GM21529 (cell line): ENCODE measurements around the gene MMP28.

ENCODE experiments used
- ATAC-seq: cut with Tn5 transposase; IDR thresholded peaks from one replicate; pipeline ENCODE4 v1.9.1; 2021; ENCODE audit not compliant: unreplicated experiment

The MMP28 gene

GRCh38 chr17:35744830-35745229, 50.6 kb downstream of the MMP28 start:
- no peak for ATAC-seq

GRCh38 chr17:35743626-35744328, 51.7 kb downstream of the MMP28 start:
- ATAC-seq: no peak

DNA sequence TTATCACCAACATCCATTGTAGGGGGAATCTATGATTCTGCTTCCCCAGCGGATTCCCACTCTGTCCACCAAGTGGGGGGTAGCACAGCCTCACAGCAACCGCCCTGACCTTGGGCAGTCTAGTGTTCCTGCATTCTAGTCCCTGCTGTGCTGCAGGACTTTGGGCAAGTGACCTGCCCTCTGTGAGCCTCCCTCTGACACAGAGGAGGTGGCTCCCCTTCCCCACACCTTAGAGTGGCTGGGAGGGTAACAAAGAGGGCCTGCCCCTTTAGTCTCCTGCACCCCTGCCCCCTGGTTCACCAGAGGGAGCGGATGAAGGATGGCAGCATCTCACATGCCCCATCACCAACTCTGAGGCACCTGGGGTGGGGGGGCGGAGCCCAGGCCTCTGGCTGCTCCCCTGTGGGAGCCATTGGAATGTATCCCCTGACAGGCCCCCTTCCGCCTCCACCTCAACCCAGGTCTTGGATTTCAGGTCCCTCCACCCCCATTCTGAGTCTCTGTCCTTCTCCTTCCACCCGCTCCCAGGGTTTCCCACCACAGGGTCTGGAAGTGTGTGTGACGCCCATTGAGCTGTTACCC, 52.5 kb downstream of the MMP28 start:
- ATAC-seq: no peak

DNA sequence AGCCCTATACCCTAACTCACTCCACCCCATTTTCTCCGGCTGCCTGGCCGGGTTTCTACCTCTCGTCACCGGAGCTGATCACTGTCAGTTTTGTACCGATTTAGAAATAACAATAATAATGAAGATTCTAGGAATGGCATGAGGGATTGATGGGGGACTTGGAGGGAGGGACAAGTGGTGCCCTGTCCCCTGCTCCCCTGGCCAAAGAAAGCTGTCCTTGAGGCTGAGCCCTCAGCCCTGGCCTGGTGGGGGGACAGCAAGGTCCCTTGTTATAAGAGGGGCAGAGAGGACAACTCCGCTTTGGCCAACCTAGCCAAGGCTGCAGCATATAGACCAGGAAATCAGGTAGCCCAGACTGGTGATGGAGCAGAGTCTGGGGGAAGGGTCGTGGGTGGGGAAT, 52.9 kb downstream of the MMP28 start:
- no peak for ATAC-seq

GRCh38 chr17:35740997-35741931, 54.2 kb downstream of the MMP28 start:
- ATAC-seq: no peak

DNA sequence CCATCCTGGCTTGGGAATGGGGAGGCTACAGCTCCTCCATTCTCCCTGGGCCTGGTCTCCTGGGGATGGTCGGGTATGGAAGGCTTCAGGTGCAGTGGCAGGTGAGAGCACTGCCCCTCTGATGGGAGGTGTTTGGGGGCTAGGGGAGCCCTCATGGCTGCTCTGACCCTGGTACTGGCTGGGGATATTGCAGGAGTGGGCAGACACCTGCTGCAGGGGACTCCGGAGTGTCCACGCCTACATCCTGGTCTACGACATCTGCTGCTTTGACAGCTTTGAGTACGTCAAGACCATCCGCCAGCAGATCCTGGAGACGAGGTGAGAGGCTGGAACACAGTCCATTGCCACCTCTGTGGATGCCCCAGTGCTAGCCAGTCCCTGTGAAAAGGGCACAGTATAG, 55.2 kb downstream of the MMP28 start:
- no peak for ATAC-seq

- no peak for ATAC-seq
Observed at GRCh38 chr17:35738519-35739133, 56.8 kb downstream of the MMP28 start.

DNA sequence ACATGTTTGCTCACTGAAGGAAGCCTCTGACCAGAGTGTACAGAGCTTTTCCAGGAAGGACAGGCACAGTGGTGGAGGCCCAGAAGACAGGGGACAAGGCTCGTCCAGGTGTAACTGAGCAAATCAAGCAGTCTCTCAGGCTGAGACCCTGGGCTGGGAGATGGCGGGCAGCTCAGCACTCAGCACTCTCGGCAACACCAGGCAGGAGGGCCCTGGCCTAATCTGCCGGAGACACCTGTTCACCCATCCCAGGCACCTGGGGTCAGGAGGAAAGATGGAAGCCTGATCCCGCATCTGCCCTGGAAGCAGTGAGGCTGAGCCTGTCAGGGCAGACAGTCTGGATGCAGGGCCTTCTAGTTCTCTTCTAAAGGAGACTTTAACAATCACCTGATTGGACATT, 59.2 kb downstream of the MMP28 start:
- no peak for ATAC-seq

- no peak for ATAC-seq
Observed at GRCh38 chr17:35735036-35735805, 60.2 kb downstream of the MMP28 start.

- ATAC-seq: no peak
Observed at GRCh38 chr17:35734396-35734795, 61.0 kb downstream of the MMP28 start.

GRCh38 chr17:35733366-35733765, 62.1 kb downstream of the MMP28 start:
- ATAC-seq: no peak

DNA sequence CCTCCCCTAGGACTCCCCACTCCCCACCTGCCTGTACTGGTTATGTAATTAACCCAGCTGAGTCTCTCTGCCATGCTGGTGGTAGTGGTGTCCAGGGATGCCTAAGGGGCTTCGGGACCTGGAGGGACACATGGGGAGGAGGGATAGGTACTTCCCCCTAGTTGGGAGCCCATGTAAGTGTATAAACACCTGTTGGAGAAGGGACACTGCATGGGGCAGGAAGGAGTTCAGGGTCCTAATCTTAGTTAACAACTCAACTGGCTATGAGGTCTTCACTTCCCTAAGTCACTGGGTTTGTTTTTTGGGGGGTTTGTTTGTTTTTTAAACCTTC, 62.7 kb downstream of the MMP28 start:
- no peak for ATAC-seq

DNA sequence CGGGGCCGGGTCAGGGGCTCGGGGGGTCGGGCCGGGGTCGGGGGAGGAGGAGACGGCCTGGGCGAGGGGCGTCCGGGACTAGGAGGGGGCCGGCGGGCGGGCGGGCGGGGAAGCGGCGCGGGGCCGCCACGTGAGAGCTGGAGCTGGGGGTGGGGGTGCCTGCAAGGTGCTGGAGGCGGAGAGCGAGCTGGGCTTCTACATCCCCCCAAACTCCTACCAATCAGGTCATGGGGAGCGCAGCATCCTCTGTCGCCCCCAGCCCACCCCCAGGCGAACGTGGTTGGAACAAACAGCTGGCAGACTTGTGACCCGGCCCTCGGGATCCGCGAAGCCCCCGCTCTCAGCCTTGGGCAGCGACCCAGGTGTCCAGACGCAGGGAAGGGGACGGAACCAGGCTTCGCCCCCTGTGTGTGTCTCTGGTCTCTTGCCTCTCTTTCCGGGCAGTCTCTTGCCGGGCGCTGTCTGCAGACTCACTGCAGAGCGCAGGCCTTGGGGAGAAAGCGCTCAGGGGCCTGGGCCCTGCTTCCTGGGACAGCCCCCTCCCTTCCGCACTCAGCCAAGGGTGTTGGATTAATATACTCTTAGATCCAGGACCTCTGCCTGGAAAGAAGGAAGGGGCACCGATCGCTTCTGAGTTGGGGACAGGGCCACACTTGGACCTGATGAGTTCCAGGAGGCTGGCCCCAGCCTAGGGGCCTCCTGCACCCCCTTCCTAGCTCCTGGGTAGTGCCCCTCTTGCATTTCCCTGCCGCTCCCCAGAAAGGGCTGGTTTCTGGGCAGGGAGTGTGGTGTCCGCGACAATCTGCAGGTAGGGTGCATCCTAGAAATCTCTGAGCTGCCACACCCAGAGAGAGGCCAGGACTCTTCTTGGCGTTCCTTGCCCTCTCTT, 63.3 kb downstream of the MMP28 start:
- no peak for ATAC-seq

- ATAC-seq: no peak
Observed at GRCh38 chr17:35731239-35731916, 64.1 kb downstream of the MMP28 start, which contains the start of gene RASL10B. Gene RASL10B (plus strand): TSS chr17:35731639. CDS start chr17:35735185, 3,546 bp downstream.

GRCh38 chr17:35730400-35731005, 64.9 kb downstream of the MMP28 start:
- no peak for ATAC-seq

DNA sequence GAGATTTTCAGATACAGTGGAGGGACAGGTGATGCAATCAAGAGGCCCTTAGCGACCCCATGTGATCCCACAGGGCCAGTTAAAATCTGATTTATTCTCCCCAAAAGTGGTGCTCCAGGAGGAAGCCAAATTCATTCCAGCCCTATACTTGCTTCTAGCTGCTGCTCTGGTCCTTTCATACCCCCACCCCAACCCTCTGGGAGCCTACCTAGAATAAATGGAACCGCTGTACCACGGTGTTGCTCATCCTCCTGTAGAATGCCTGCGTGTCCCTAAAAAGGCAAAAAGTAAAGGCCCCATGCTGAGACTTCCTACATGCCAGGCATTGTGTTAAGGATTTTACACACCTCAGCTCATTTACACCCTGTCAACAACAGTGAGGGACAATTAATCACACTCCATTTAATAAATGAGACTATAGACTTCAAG, 66.0 kb downstream of the MMP28 start:
- no peak for ATAC-seq

- no peak for ATAC-seq
Observed at GRCh38 chr17:35728551-35728950, 66.9 kb downstream of the MMP28 start.

- no peak for ATAC-seq
Observed at GRCh38 chr17:35727635-35728034, 67.8 kb downstream of the MMP28 start.
